ENCODE data around the gene POTEI. TPM values are rescaled to one million over a fixed set of nuclear protein-coding genes. Genes with fewer than 3 reads are reported as not detected.
"Not testable (repeated sequence)": the region's sequence is repeated elsewhere in the genome, so short reads cannot be mapped to it uniquely, and the experiment has no call there.

Gene POTEI
- total RNA-seq, 1 experiment from 2014 or later: 1.2 TPM

DNA sequence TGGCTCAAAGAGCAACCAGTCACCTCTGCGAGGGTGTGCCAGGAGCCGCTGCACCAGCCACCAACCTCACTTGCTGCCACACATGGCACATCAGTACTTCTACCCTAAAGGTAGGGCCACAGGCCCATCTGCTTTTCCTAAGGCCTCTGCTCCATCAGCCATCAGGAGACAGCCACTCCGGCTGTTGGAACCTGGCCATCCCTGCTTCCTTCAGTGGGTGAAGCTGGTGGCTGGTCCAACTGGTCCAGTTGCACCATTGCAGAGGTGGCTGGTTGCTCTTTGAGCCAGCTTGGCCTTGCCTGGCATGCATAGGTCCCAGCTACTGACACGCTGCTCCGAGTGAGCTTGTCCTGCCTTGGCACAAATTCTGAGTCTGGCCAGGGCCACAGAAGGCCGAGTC lies 53.7 kb downstream of the POTEI start:
- H3K4me1 ChIP-seq (ENCODE audit: control insufficient read depth in 1 of 2, insufficient read depth in 2 of 2, low read length in 2 of 2); H3K27me3 ChIP-seq (ENCODE audit: insufficient read depth, low read length); POLR2A ChIA-PET; H3K4me3 ChIP-seq (replicated peaks in 1 of 2; ENCODE audit: low read depth in 1 of 2, low read length in 2 of 2); H3K79me2 ChIP-seq (ENCODE audit: insufficient read depth, low read length); intact Hi-C loops (cut with micrococcal nuclease); H4K20me1 ChIP-seq (ENCODE audit: insufficient read depth); H3K9me3 ChIP-seq (ENCODE audit: control insufficient read depth in 1 of 2, insufficient read depth in 1 of 2, low read depth in 1 of 2, low read length in 2 of 2); H3K27ac ChIP-seq (ENCODE audit: low read depth, low read length); CTCF ChIA-PET; H3K9ac ChIP-seq (ENCODE audit: low read length); ATAC-seq; H3K4me2 ChIP-seq (ENCODE audit: low read length); H3K9me2 ChIP-seq (ENCODE audit: insufficient read depth); RAD21 ChIA-PET (ENCODE audit: low non-redundant PET in 1 of 2, low total read pairs in 2 of 2, uncharacterized antibody in 2 of 2, unreplicated experiment in 2 of 2); H3K36me3 ChIP-seq (ENCODE audit: control insufficient read depth in 1 of 2, insufficient read depth in 2 of 2, low read length in 2 of 2); DNase-seq (ENCODE audit: low read depth, low spot score); BruUV-seq (replicated peaks); H2AFZ ChIP-seq (ENCODE audit: low read depth, low read length, poor library complexity, severe bottlenecking): not testable (repeated sequence)

DNA sequence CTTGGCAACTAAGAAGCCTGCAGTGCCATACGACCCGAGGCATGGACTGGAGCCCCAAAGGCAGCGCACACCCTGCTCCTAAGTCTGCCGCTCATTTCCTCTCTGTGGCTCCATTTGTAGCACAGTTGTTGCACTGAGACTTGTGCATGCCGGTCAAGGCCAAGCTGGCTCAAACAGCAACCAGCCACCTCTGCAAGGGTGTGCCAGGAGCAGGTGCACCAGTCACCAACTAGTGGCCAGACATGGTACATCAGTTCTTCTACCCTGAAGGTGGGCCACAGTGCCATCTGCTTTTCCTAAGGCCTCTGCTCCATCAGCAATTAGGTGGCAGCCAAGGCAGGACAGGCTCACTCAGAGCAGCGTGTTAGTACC lies 54.4 kb downstream of the POTEI start:
- H3K9me2 ChIP-seq (ENCODE audit: insufficient read depth); H4K20me1 ChIP-seq (ENCODE audit: insufficient read depth); BruUV-seq (replicated peaks); H2AFZ ChIP-seq (ENCODE audit: low read depth, low read length, poor library complexity, severe bottlenecking); H3K27me3 ChIP-seq (ENCODE audit: insufficient read depth, low read length); H3K36me3 ChIP-seq (ENCODE audit: control insufficient read depth in 1 of 2, insufficient read depth in 2 of 2, low read length in 2 of 2); H3K79me2 ChIP-seq (ENCODE audit: insufficient read depth, low read length); H3K4me2 ChIP-seq (ENCODE audit: low read length); H3K4me1 ChIP-seq (ENCODE audit: control insufficient read depth in 1 of 2, insufficient read depth in 2 of 2, low read length in 2 of 2); H3K27ac ChIP-seq (ENCODE audit: low read depth, low read length); intact Hi-C loops (cut with micrococcal nuclease); H3K9ac ChIP-seq (ENCODE audit: low read length); POLR2A ChIA-PET; H3K9me3 ChIP-seq (ENCODE audit: control insufficient read depth in 1 of 2, insufficient read depth in 1 of 2, low read depth in 1 of 2, low read length in 2 of 2); CTCF ChIA-PET; RAD21 ChIA-PET (ENCODE audit: low non-redundant PET in 1 of 2, low total read pairs in 2 of 2, uncharacterized antibody in 2 of 2, unreplicated experiment in 2 of 2); DNase-seq (ENCODE audit: low read depth, low spot score); ATAC-seq; H3K4me3 ChIP-seq (replicated peaks in 1 of 2; ENCODE audit: low read depth in 1 of 2, low read length in 2 of 2): not testable (repeated sequence)
- peak; percentile 6; the same call in 1 of the 2 replicates for TF ChIP-seq RAD21 (IDR thresholded peaks at IDR 0.05; ENCODE audit: low read depth)
- TF ChIP-seq, protein P1, sequence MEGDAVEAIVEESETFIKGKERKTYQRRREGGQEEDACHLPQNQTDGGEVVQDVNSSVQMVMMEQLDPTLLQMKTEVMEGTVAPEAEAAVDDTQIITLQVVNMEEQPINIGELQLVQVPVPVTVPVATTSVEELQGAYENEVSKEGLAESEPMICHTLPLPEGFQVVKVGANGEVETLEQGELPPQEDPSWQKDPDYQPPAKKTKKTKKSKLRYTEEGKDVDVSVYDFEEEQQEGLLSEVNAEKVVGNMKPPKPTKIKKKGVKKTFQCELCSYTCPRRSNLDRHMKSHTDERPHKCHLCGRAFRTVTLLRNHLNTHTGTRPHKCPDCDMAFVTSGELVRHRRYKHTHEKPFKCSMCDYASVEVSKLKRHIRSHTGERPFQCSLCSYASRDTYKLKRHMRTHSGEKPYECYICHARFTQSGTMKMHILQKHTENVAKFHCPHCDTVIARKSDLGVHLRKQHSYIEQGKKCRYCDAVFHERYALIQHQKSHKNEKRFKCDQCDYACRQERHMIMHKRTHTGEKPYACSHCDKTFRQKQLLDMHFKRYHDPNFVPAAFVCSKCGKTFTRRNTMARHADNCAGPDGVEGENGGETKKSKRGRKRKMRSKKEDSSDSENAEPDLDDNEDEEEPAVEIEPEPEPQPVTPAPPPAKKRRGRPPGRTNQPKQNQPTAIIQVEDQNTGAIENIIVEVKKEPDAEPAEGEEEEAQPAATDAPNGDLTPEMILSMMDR (IDR thresholded peaks at IDR 0.05 in 2 of 3, conservative IDR thresholded peaks at IDR 0.05 in 1 of 3; ENCODE audit: borderline replicate concordance in 1 of 3, insufficient read depth in 1 of 3, low read depth in 2 of 3, low read length in 2 of 3): peak in 2 of 3 experiments; percentile 14 to 18; a peak in 2 of 6 replicates

GRCh38 chr2:130453955-130454711 lies 55.0 kb downstream of the POTEI start:
- BruUV-seq (replicated peaks); POLR2A ChIA-PET; CTCF ChIA-PET; H2AFZ ChIP-seq (ENCODE audit: low read depth, low read length, poor library complexity, severe bottlenecking); H3K27ac ChIP-seq (ENCODE audit: low read depth, low read length); H3K36me3 ChIP-seq (ENCODE audit: control insufficient read depth in 1 of 2, insufficient read depth in 2 of 2, low read length in 2 of 2); RAD21 ChIA-PET (ENCODE audit: low non-redundant PET in 1 of 2, low total read pairs in 2 of 2, uncharacterized antibody in 2 of 2, unreplicated experiment in 2 of 2); H3K4me2 ChIP-seq (ENCODE audit: low read length); H3K9me2 ChIP-seq (ENCODE audit: insufficient read depth); ATAC-seq; H3K9me3 ChIP-seq (ENCODE audit: control insufficient read depth in 1 of 2, insufficient read depth in 1 of 2, low read depth in 1 of 2, low read length in 2 of 2); H3K4me3 ChIP-seq (replicated peaks in 1 of 2; ENCODE audit: low read depth in 1 of 2, low read length in 2 of 2); H3K79me2 ChIP-seq (ENCODE audit: insufficient read depth, low read length); H3K27me3 ChIP-seq (ENCODE audit: insufficient read depth, low read length); H4K20me1 ChIP-seq (ENCODE audit: insufficient read depth); H3K4me1 ChIP-seq (ENCODE audit: control insufficient read depth in 1 of 2, insufficient read depth in 2 of 2, low read length in 2 of 2); H3K9ac ChIP-seq (ENCODE audit: low read length); DNase-seq (ENCODE audit: low read depth, low spot score); intact Hi-C loops (cut with micrococcal nuclease): not testable (repeated sequence)

- CTCF ChIA-PET; H3K79me2 ChIP-seq (ENCODE audit: insufficient read depth, low read length); BruUV-seq (replicated peaks); H3K36me3 ChIP-seq (ENCODE audit: control insufficient read depth in 1 of 2, insufficient read depth in 2 of 2, low read length in 2 of 2); RAD21 ChIA-PET (ENCODE audit: low non-redundant PET in 1 of 2, low total read pairs in 2 of 2, uncharacterized antibody in 2 of 2, unreplicated experiment in 2 of 2); H3K27ac ChIP-seq (ENCODE audit: low read depth, low read length); DNase-seq (ENCODE audit: low read depth, low spot score); H3K4me2 ChIP-seq (ENCODE audit: low read length); ATAC-seq; H3K9me3 ChIP-seq (ENCODE audit: control insufficient read depth in 1 of 2, insufficient read depth in 1 of 2, low read depth in 1 of 2, low read length in 2 of 2); intact Hi-C loops (cut with micrococcal nuclease); H3K4me3 ChIP-seq (replicated peaks in 1 of 2; ENCODE audit: low read depth in 1 of 2, low read length in 2 of 2); POLR2A ChIA-PET; H3K9me2 ChIP-seq (ENCODE audit: insufficient read depth); H2AFZ ChIP-seq (ENCODE audit: low read depth, low read length, poor library complexity, severe bottlenecking); H3K27me3 ChIP-seq (ENCODE audit: insufficient read depth, low read length); H3K4me1 ChIP-seq (ENCODE audit: control insufficient read depth in 1 of 2, insufficient read depth in 2 of 2, low read length in 2 of 2); H4K20me1 ChIP-seq (ENCODE audit: insufficient read depth); H3K9ac ChIP-seq (ENCODE audit: low read length): not testable (repeated sequence)
These were observed 56.2 kb downstream of the POTEI start for GRCh38 chr2:130452897-130453296.

Measured in HCT116 (cell line).